Liver (tissue), 9 donors: ENCODE data around the gene TMEM164. TPM values are rescaled to one million over a fixed set of nuclear protein-coding genes. Genes with fewer than 3 reads are reported as not detected.

Experiments used
- DNase-seq: peaks from one replicate; pipeline ENCODE4 v3.0.0-alpha.2; 2017; ENCODE audit warnings: low spot score
- H3K27ac ChIP-seq, 2 donors: one replicate each; pipeline ENCODE4 v1.7.0; 2013; ENCODE audit warnings: inconsistent platforms in 2 of 2, low read length in 2 of 2, control low read depth in 1 of 2, low read depth in 1 of 2, mild to moderate bottlenecking in 1 of 2
- H3K27me3 ChIP-seq, 4 donors: one replicate each; pipeline versions ENCODE4 v1.6.1 to v1.7.0; 2013; ENCODE audit warnings: low read length in 3 of 4, inconsistent platforms in 1 of 4, mild to moderate bottlenecking in 1 of 4, moderate library complexity in 1 of 4; ENCODE audit not compliant: control insufficient read depth in 4 of 4, insufficient read depth in 4 of 4
- H3K36me3 ChIP-seq, 4 donors: one replicate each; pipeline versions ENCODE4 v1.6.1 to v1.7.0; 2013; ENCODE audit warnings: low read length in 3 of 4, mild to moderate bottlenecking in 3 of 4, low read depth in 1 of 4, moderate library complexity in 1 of 4; ENCODE audit not compliant: control insufficient read depth in 4 of 4, insufficient read depth in 3 of 4
- H3K4me1 ChIP-seq, 4 donors: one replicate each; pipeline versions ENCODE4 v1.6.1 to v1.7.0; 2013; ENCODE audit warnings: low read length in 3 of 4, mild to moderate bottlenecking in 3 of 4, moderate library complexity in 1 of 4; ENCODE audit not compliant: control insufficient read depth in 4 of 4, insufficient read depth in 4 of 4
- H3K4me3 ChIP-seq, 3 donors: one replicate each; pipeline versions ENCODE4 v1.6.1 to v1.7.0; 2013; ENCODE audit warnings: low read length in 3 of 3, control low read depth in 1 of 3, low read depth in 1 of 3, mild to moderate bottlenecking in 1 of 3
- H3K9ac ChIP-seq, 2 donors: one replicate each; pipeline ENCODE4 v1.7.0; 2013; ENCODE audit warnings: low read length in 2 of 2, mild to moderate bottlenecking in 2 of 2, moderate library complexity in 2 of 2, control low read depth in 1 of 2, low read depth in 1 of 2
- H3K9me3 ChIP-seq, 4 donors: one replicate each; pipeline versions ENCODE4 v1.6.1 to v1.7.0; 2013; ENCODE audit warnings: low read length in 3 of 4; ENCODE audit not compliant: control insufficient read depth in 4 of 4
- EGR1 ChIP-seq, 2 donors: IDR thresholded peaks; 2 replicates each; pipeline ENCODE4 v1.6.1; 2016 to 2018; ENCODE audit warnings: antibody characterized with exemption in 2 of 2, low read depth in 2 of 2
- FOXA1 ChIP-seq: IDR thresholded peaks from 2 replicates; pipeline ENCODE4 v1.6.1; 2016; ENCODE audit warnings: antibody characterized with exemption
- GABPA ChIP-seq, 2 donors: IDR thresholded peaks in 1 of 2; conservative IDR thresholded peaks in 1 of 2; 2 replicates each; pipeline ENCODE4 v1.6.1; 2016; ENCODE audit warnings: antibody characterized with exemption in 2 of 2, mild to moderate bottlenecking in 1 of 2, moderate library complexity in 1 of 2
- HNF4A ChIP-seq, 2 donors: conservative IDR thresholded peaks; 2 replicates each; pipeline ENCODE4 v1.6.1; 2016; ENCODE audit warnings: antibody characterized with exemption in 2 of 2, mild to moderate bottlenecking in 2 of 2
- HNF4G ChIP-seq: IDR thresholded peaks from 2 replicates; pipeline ENCODE4 v1.6.1; 2016; ENCODE audit warnings: antibody characterized with exemption
- NR2F2 ChIP-seq: IDR thresholded peaks from 2 replicates; pipeline ENCODE4 v1.6.1; 2016; ENCODE audit warnings: antibody characterized with exemption
- RAD21 ChIP-seq, 2 donors: IDR thresholded peaks; 2 replicates each; pipeline ENCODE4 v1.6.1; 2016; ENCODE audit warnings: antibody characterized with exemption in 2 of 2, mild to moderate bottlenecking in 2 of 2
- RXRA ChIP-seq, 2 donors: IDR thresholded peaks; 2 replicates each; pipeline ENCODE4 v1.6.1; 2017 to 2018; ENCODE audit warnings: antibody characterized with exemption in 2 of 2, mild to moderate bottlenecking in 1 of 2
- TAF1 ChIP-seq: conservative IDR thresholded peaks from 2 replicates; pipeline ENCODE4 v1.6.1; 2016; ENCODE audit warnings: antibody characterized with exemption, mild to moderate bottlenecking
- YY1 ChIP-seq: IDR thresholded peaks from 2 replicates; pipeline ENCODE4 v1.6.1; 2016; ENCODE audit warnings: antibody characterized with exemption, mild to moderate bottlenecking
- WGBS: extraction: QIAGEN DNeasy Blood & Tissue Kit; methylation state at CpG from one replicate; pipeline ENCODE4 v1.1.7; 2013; 5-methylcytosine and 5-hydroxymethylcytosine counted together
- polyA plus RNA-seq, 2 donors: library from polyadenylated mRNA; stranded (reverse) in 1 of 2; unstranded in 1 of 2; fragments of 200-250 nt in 1 of 2; fragments of >200 nt in 1 of 2; fragmentation: Nextera tagmentation in 1 of 2; extraction: Ambion mirVana in 1 of 2; gene quantifications; one replicate each; pipeline versions ENCODE4 v1.2.1 to v1.2.3, GENCODE V29; 2013 to 2015
- total RNA-seq, 2 donors: library from RNA; depleted of rRNA; stranded (reverse); fragments of >200 nt; gene quantifications; one replicate each; pipeline ENCODE4 v1.2.3, GENCODE V29; 2014
- TF ChIP-seq, protein P1 (sequence below): IDR thresholded peaks from 2 replicates; pipeline ENCODE4 v1.6.1; 2016; ENCODE audit warnings: antibody characterized with exemption, mild to moderate bottlenecking
- TF ChIP-seq, protein P2 (sequence below): IDR thresholded peaks from 2 replicates; pipeline ENCODE4 v1.6.1; 2016; ENCODE audit warnings: antibody characterized with exemption
- TF ChIP-seq, protein P3 (sequence below): IDR thresholded peaks from 2 replicates; pipeline ENCODE4 v1.6.1; 2016; ENCODE audit warnings: antibody characterized with exemption
- TF ChIP-seq, protein P4 (sequence below): IDR thresholded peaks from 2 replicates; pipeline ENCODE4 v1.6.1; 2016; ENCODE audit warnings: antibody characterized with exemption
- donor health status: healthy.
- donor health status: healthy.
- donor health status: healthy.
- donor health status: healthy.
- donor health status: healthy.

The TMEM164 gene
- total and polyA plus RNA-seq, 4 donors, result 0.40 to 8.5 (median 2.9) TPM

DNA sequence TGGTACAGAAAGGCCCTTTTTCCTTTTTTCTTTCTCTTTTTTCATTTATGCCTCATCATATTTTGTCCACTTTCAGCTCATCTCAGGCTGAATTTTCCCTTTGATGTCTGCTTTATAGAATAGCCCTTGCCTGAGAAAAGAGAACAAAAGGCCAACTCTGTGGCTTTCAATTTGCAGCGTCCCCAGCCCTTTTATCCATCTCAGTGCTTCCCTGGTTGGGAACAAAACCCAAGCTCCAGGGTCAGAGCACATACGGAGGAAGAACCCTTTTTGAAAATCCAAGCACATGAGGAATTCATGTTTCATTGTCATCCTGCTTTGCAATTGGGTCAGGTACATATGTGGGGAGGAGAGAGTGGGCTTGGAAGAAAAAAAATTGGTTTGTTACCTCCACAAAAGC, 47.5 kb downstream of the TMEM164 start:
- TF ChIP-seq, protein P1, sequence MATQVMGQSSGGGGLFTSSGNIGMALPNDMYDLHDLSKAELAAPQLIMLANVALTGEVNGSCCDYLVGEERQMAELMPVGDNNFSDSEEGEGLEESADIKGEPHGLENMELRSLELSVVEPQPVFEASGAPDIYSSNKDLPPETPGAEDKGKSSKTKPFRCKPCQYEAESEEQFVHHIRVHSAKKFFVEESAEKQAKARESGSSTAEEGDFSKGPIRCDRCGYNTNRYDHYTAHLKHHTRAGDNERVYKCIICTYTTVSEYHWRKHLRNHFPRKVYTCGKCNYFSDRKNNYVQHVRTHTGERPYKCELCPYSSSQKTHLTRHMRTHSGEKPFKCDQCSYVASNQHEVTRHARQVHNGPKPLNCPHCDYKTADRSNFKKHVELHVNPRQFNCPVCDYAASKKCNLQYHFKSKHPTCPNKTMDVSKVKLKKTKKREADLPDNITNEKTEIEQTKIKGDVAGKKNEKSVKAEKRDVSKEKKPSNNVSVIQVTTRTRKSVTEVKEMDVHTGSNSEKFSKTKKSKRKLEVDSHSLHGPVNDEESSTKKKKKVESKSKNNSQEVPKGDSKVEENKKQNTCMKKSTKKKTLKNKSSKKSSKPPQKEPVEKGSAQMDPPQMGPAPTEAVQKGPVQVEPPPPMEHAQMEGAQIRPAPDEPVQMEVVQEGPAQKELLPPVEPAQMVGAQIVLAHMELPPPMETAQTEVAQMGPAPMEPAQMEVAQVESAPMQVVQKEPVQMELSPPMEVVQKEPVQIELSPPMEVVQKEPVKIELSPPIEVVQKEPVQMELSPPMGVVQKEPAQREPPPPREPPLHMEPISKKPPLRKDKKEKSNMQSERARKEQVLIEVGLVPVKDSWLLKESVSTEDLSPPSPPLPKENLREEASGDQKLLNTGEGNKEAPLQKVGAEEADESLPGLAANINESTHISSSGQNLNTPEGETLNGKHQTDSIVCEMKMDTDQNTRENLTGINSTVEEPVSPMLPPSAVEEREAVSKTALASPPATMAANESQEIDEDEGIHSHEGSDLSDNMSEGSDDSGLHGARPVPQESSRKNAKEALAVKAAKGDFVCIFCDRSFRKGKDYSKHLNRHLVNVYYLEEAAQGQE, result no peak
- TF ChIP-seq, protein P2, sequence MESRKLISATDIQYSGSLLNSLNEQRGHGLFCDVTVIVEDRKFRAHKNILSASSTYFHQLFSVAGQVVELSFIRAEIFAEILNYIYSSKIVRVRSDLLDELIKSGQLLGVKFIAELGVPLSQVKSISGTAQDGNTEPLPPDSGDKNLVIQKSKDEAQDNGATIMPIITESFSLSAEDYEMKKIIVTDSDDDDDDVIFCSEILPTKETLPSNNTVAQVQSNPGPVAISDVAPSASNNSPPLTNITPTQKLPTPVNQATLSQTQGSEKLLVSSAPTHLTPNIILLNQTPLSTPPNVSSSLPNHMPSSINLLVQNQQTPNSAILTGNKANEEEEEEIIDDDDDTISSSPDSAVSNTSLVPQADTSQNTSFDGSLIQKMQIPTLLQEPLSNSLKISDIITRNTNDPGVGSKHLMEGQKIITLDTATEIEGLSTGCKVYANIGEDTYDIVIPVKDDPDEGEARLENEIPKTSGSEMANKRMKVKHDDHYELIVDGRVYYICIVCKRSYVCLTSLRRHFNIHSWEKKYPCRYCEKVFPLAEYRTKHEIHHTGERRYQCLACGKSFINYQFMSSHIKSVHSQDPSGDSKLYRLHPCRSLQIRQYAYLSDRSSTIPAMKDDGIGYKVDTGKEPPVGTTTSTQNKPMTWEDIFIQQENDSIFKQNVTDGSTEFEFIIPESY, result no peak
- TF ChIP-seq, protein P3, sequence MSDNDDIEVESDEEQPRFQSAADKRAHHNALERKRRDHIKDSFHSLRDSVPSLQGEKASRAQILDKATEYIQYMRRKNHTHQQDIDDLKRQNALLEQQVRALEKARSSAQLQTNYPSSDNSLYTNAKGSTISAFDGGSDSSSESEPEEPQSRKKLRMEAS, result no peak
- no peak for TF ChIP-seq EGR1 (IDR thresholded peaks at IDR 0.05; ENCODE audit: low read depth in 2 of 2)
- no peak for TF ChIP-seq RXRA (IDR thresholded peaks at IDR 0.05)
- TF ChIP-seq TAF1, result no peak
- TF ChIP-seq HNF4A (conservative IDR thresholded peaks at IDR 0.05), result no peak
- no peak for TF ChIP-seq YY1
- TF ChIP-seq HNF4G, result no peak
- TF ChIP-seq GABPA (IDR thresholded peaks at IDR 0.05 in 1 of 2, conservative IDR thresholded peaks at IDR 0.05 in 1 of 2), result no peak
- no peak for TF ChIP-seq NR2F2
- no peak for TF ChIP-seq RAD21 (IDR thresholded peaks at IDR 0.05)
- TF ChIP-seq FOXA1, result no peak
- no peak overlapping the region for H3K4me3 ChIP-seq
- H3K27ac ChIP-seq, result no peak overlapping the region
- no peaks in the 10 kb centered on the region for H3K27me3 ChIP-seq
- no peaks in the 10 kb centered on the region for H3K4me1 ChIP-seq
- no peak overlapping the region for H3K9ac ChIP-seq
- H3K36me3 ChIP-seq, result no peaks in the 10 kb centered on the region
- H3K9me3 ChIP-seq, result no peaks in the 10 kb centered on the region
- 93% methylated on average over 2 of the region's 2 CpGs for WGBS
- no peak for DNase-seq

DNA sequence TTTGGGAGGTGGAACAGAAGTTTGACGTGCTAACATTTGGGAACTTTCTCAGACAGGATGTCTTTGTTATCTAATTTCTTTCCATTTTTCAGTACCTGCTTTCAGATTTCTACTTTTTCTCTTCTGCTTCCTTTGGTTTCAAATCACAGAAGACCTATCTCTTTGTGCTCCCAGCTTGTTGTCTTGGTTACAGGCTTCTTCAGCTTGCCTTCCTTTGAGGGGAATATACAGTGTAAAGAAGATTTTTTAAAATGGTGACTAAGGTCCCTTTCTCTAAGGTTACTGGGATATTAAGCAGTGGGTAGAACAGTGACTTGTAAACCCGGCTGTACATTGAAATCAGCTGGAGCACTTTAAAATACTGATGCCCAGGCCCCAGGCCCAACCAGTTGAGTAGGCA, 48.0 kb downstream of the TMEM164 start:
- 97% methylated on average over 2 of the region's 2 CpGs for WGBS
- no peaks in the 10 kb centered on the region for H3K36me3 ChIP-seq

More for the DNA sequence above, 48.0 kb downstream of the TMEM164 start:
- Histone ChIP-seq H3K9me3 (no peaks in the 10 kb centered on the region), H3K4me3 (no peak overlapping the region), H3K27ac (no peak overlapping the region), H3K9ac (no peak overlapping the region), H3K4me1 (no peaks in the 10 kb centered on the region), H3K27me3 (no peaks in the 10 kb centered on the region)
- TF ChIP-seq TAF1 (no peak), RXRA (IDR thresholded peaks at IDR 0.05) (no peak), HNF4G (no peak), FOXA1 (no peak), EGR1 (IDR thresholded peaks at IDR 0.05; ENCODE audit: low read depth in 2 of 2) (no peak)
- TF ChIP-seq, protein P4, sequence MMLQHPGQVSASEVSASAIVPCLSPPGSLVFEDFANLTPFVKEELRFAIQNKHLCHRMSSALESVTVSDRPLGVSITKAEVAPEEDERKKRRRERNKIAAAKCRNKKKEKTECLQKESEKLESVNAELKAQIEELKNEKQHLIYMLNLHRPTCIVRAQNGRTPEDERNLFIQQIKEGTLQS, result no peak
- TF ChIP-seq, protein P3, result no peak
- no peak for DNase-seq
